Subcutaneous abdominal adipose tissue (tissue), 5 donors: ENCODE results near the gene MPDZ.
"Not testable (repeated sequence)": the region's sequence is repeated elsewhere in the genome, so short reads cannot be mapped to it uniquely, and the experiment has no call there.

ENCODE experiments used
- H3K27ac ChIP-seq: one replicate; pipeline ENCODE4 v1.7.0; 2013; ENCODE audit warnings: low read depth, mild to moderate bottlenecking, inconsistent platforms, low read length, moderate library complexity
- H3K27me3 ChIP-seq, 5 donors: one replicate each; pipeline ENCODE4 v1.7.0; 2013; ENCODE audit warnings: low read length in 5 of 5, inconsistent platforms in 1 of 5; ENCODE audit not compliant: control insufficient read depth in 5 of 5, insufficient read depth in 4 of 5
- H3K36me3 ChIP-seq, 5 donors: one replicate each; pipeline ENCODE4 v1.7.0; 2013; ENCODE audit warnings: low read length in 5 of 5; ENCODE audit not compliant: control insufficient read depth in 5 of 5, insufficient read depth in 5 of 5
- H3K4me1 ChIP-seq, 5 donors: one replicate each; pipeline ENCODE4 v1.7.0; 2013; ENCODE audit warnings: low read length in 5 of 5, mild to moderate bottlenecking in 3 of 5, moderate library complexity in 1 of 5; ENCODE audit not compliant: control insufficient read depth in 5 of 5, insufficient read depth in 5 of 5
- H3K4me3 ChIP-seq, 5 donors: one replicate each; pipeline ENCODE4 v1.7.0; 2013; ENCODE audit warnings: low read length in 5 of 5, low read depth in 1 of 5
- H3K9ac ChIP-seq, 5 donors: one replicate each; pipeline ENCODE4 v1.7.0; 2013; ENCODE audit warnings: low read length in 5 of 5, mild to moderate bottlenecking in 4 of 5, moderate library complexity in 3 of 5
- H3K9me3 ChIP-seq, 5 donors: one replicate each; pipeline ENCODE4 v1.7.0; 2013; ENCODE audit warnings: low read length in 5 of 5; ENCODE audit not compliant: control insufficient read depth in 5 of 5
- donor health status: healthy.
- donor health status: healthy.
- donor health status: healthy.
- donor health status: healthy.
- donor health status: healthy.

The MPDZ gene

GRCh38 chr9:13224366-13224765, 55.1 kb downstream of the MPDZ start:
- Histone ChIP-seq H3K9me3 (no peaks in the 10 kb centered on the region), H3K4me3 (no peak overlapping the region), H3K36me3 (peaks cover 6 to 18% (median 13%) of the 10 kb centered on the region in 5 donors)

GRCh38 chr9:13222733-13223132, 56.8 kb downstream of the MPDZ start:
- not testable (repeated sequence) for H3K27me3 ChIP-seq, H3K9ac ChIP-seq, H3K9me3 ChIP-seq, H3K4me1 ChIP-seq, H3K4me3 ChIP-seq, H3K27ac ChIP-seq
- peaks cover 10 to 21% (median 15%) of the 10 kb centered on the region in 5 donors for H3K36me3 ChIP-seq

More at GRCh38 chr9:13224366-13224765, 55.1 kb downstream of the MPDZ start:
- Histone ChIP-seq H3K27ac (no peak overlapping the region), H3K9ac (no peak overlapping the region), H3K27me3 (no peaks in the 10 kb centered on the region), H3K4me1 (no peaks in the 10 kb centered on the region)

GRCh38 chr9:13221741-13222140, 57.8 kb downstream of the MPDZ start:
- H3K36me3 ChIP-seq: peaks cover 10 to 23% (median 17%) of the 10 kb centered on the region in 5 donors
- H3K27me3 ChIP-seq: no peaks in the 10 kb centered on the region
- no peaks in the 10 kb centered on the region for H3K4me1 ChIP-seq
- no peak overlapping the region for H3K4me3 ChIP-seq
- no peak overlapping the region for H3K9ac ChIP-seq
- no peak overlapping the region for H3K27ac ChIP-seq
- H3K9me3 ChIP-seq: no peaks in the 10 kb centered on the region

DNA sequence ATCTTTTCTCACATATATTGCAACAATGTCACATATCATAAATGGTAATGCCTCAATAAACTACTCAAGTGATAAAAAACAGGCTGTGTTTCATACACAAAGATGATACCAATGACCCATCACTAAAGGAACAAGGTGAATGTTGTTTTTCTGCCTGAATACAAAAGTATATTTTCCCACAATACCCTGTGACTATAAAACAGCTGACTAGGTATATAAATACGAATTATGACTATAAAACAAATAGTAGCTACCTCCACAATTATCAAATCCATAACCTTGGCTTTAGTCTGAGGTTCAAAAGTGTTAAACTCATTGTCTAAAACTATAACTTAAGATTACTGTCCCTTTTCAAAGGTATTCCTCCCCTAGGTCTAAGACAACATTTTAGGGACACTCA, 58.7 kb downstream of the MPDZ start:
- no peak overlapping the region for H3K4me3 ChIP-seq
- no peaks in the 10 kb centered on the region for H3K9me3 ChIP-seq
- H3K36me3 ChIP-seq: peaks cover 10 to 28% (median 21%) of the 10 kb centered on the region in 5 donors
- no peaks in the 10 kb centered on the region for H3K27me3 ChIP-seq
- no peak overlapping the region for H3K9ac ChIP-seq
- H3K4me1 ChIP-seq: no peaks in the 10 kb centered on the region
- no peak overlapping the region for H3K27ac ChIP-seq

DNA sequence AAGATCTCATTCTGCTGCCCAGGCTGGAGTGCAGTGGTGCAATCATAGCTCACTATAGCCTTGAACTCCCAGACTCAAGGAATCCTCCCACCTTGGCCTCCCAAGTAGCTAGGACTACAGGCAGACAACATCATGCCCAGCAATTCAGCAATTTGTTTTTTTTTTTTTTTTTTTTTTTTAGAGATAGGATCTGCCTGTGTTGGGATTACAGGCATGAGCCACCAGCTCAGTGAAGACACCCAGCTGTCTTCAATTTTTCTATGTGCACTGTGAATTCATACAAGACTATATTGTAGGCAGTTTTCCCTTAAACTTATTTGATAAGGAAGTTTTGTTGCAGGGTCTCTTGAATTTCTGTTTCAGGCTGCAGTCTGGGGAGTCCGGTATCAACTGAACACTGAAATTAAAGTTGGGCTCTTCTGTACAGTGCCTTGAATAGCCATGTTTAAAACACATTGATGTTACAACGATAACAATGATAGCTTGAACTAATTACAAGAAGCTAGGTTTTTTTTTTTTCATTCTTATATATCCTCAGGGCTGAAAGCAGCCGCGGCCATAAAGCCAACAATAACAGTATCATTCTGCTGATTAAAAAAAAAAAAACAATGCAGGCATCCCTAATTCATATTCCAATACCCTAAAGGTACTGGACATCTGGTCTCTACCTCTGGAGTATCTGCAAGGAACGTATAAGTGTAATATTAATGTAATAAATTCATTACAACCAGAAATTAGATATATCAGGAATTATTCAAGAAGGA, 63.5 kb downstream of the MPDZ start:
- H3K36me3 ChIP-seq: peaks cover 6 to 25% (median 10%) of the 10 kb centered on the region in 5 donors
- H3K9me3 ChIP-seq: no peaks in the 10 kb centered on the region
- H3K27ac ChIP-seq: no peak overlapping the region
- H3K4me3 ChIP-seq: no peak overlapping the region
- no peaks in the 10 kb centered on the region for H3K27me3 ChIP-seq
- no peaks in the 10 kb centered on the region for H3K4me1 ChIP-seq
- no peak overlapping the region for H3K9ac ChIP-seq

- H3K36me3 ChIP-seq: peaks cover under 1 to 16% (median 4%) of the 10 kb centered on the region in 5 donors
- no peak overlapping the region for H3K4me3 ChIP-seq
- H3K9ac ChIP-seq: no peak overlapping the region
- H3K27me3 ChIP-seq: no peaks in the 10 kb centered on the region
- H3K27ac ChIP-seq: no peak overlapping the region
- H3K9me3 ChIP-seq: no peaks in the 10 kb centered on the region
- H3K4me1 ChIP-seq: peaks cover 0 to 4% (median 0%) of the 10 kb centered on the region in 5 donors
Observed at GRCh38 chr9:13213998-13214397, 65.5 kb downstream of the MPDZ start.

- H3K9ac ChIP-seq: no peak overlapping the region
- H3K4me3 ChIP-seq: no peak overlapping the region
- H3K36me3 ChIP-seq: peaks cover 0 to 16% (median 3%) of the 10 kb centered on the region in 5 donors
- no peaks in the 10 kb centered on the region for H3K9me3 ChIP-seq
- H3K27ac ChIP-seq: no peak overlapping the region
- H3K27me3 ChIP-seq: no peaks in the 10 kb centered on the region
- peaks cover 0 to 4% (median 0%) of the 10 kb centered on the region in 5 donors for H3K4me1 ChIP-seq
Observed at GRCh38 chr9:13213337-13213736, 66.2 kb downstream of the MPDZ start.

DNA sequence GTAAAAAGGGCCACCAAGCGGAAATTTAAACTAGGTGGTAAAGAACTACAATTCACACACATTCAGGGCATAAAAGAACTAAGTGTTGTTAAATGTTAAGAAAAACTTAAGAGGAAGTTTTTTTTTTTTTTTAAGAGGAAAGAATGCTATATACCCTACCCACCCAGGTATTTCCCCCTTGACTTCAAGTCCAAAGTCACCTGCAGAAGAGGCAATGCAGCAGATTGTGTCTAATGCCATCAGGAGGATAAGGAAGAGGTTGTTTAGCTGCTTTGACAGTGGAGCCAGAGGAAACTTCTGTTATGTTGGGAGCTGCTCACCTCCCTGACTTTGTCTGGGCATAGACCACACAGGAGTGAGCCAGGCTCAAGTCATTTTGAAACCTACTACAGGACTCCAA, 69.2 kb downstream of the MPDZ start:
- no peak overlapping the region for H3K27ac ChIP-seq
- peaks cover 0 to 12% (median 5%) of the 10 kb centered on the region in 5 donors for H3K36me3 ChIP-seq
- no peaks in the 10 kb centered on the region for H3K27me3 ChIP-seq
- no peaks in the 10 kb centered on the region for H3K9me3 ChIP-seq
- no peak overlapping the region for H3K9ac ChIP-seq
- H3K4me3 ChIP-seq: no peak overlapping the region
- H3K4me1 ChIP-seq: peaks cover 0 to 4% (median 0%) of the 10 kb centered on the region in 5 donors

- H3K36me3 ChIP-seq: peaks cover 0 to 15% (median 7%) of the 10 kb centered on the region in 5 donors
- H3K27ac ChIP-seq: no peak overlapping the region
- H3K9ac ChIP-seq: no peak overlapping the region
- H3K9me3 ChIP-seq: no peaks in the 10 kb centered on the region
- no peaks in the 10 kb centered on the region for H3K27me3 ChIP-seq
- H3K4me3 ChIP-seq: no peak overlapping the region
- peaks cover 0 to 4% (median 0%) of the 10 kb centered on the region in 5 donors for H3K4me1 ChIP-seq
Observed at GRCh38 chr9:13209498-13209897, 70.0 kb downstream of the MPDZ start.

GRCh38 chr9:13205824-13206223, 73.7 kb downstream of the MPDZ start:
- Histone ChIP-seq H3K4me1 (peaks cover 0 to 4% (median 0%) of the 10 kb centered on the region in 5 donors), H3K27ac (no peak overlapping the region), H3K4me3 (no peak overlapping the region), H3K9me3 (no peaks in the 10 kb centered on the region), H3K27me3 (no peaks in the 10 kb centered on the region), H3K9ac (no peak overlapping the region), H3K36me3 (peaks cover 8 to 34% (median 19%) of the 10 kb centered on the region in 5 donors)
